ENCODE measurements around the gene PPP1R14D. TPM values are rescaled to one million over a fixed set of nuclear protein-coding genes. Genes with fewer than 3 reads are reported as not detected.

The PPP1R14D gene
- total and polyA plus RNA-seq, 4 experiments from 2014 or later, result not detected

GRCh38 chr15:40766194-40766815, 62.2 kb downstream of the PPP1R14D start:
- Mint-ChIP-seq H3K27me3 (no peaks in the 10 kb centered on the region), H3K4me3 (no peak overlapping the region), H3K36me3 (peaks cover 0 to 17% of the 10 kb centered on the region in 2 donors), H3K9me3 (no peaks in the 10 kb centered on the region), H3K27ac (peak overlapping the region; percentile 53 to 92 (median 81)), H3K4me1 (peaks cover 12 to 49% (median 30%) of the 10 kb centered on the region in 4 donors)
- Histone ChIP-seq H3K27me3 (ENCODE audit: insufficient read depth, low read length) (no peaks in the 10 kb centered on the region), H3K36me3 (ENCODE audit: insufficient read depth, low read length) (no peaks in the 10 kb centered on the region), H3K4me1 (ENCODE audit: insufficient read depth, low read length) (peaks cover 28% of the 10 kb centered on the region), H3K27ac (ENCODE audit: low read depth, low read length) (peak overlapping the region; percentile 64), H3K9me3 (ENCODE audit: control insufficient read depth in 1 of 2, low read length in 2 of 2) (no peaks in the 10 kb centered on the region), H3K4me3 (ENCODE audit: low read length in 2 of 2) (no peak overlapping the region)
- intact Hi-C loops (cut with micrococcal nuclease), result no loop called here
- ChIA-PET POLR2A (ENCODE audit: partially characterized antibody) (interaction anchor here (6.1 kb wide), 1 partner anchor 72 kb away, joined by 46 read pairs; the partner anchor contains the start of gene RAD51), CTCF (ENCODE audit: partially characterized antibody) (interaction anchor here (0.7 to 2.5 kb wide), 5 partner anchors 10 to 92 kb away, joined by 3 to 8 read pairs (median 4); no protein-coding TSS in a partner anchor)
- peak in 1 of 5 donors; percentile 19 for DNase-seq

Other genes with a start within 250 kb of the PPP1R14D start
- 1 to 10 TPM in 1 of 2 experiments, under 1 TPM in 1; 0.99 to 1.2 TPM for gene KNL1, start 234.5 kb downstream of the PPP1R14D start, total RNA-seq
- gene KNL1, start 234.5 kb downstream of the PPP1R14D start, polyA plus RNA-seq, result under 1 TPM in 1 of 2 donors, not detected in 1; 0.10 TPM
- 1 to 10 TPM in 1 of 2 experiments, under 1 TPM in 1; 0.93 to 1.7 TPM for gene RAD51, start 133.5 kb downstream of the PPP1R14D start, total RNA-seq
- 1 to 10 TPM in 1 of 2 donors, under 1 TPM in 1; 0.21 to 1.6 TPM for gene RAD51, start 133.5 kb downstream of the PPP1R14D start, polyA plus RNA-seq
- gene RMDN3, start 73.5 kb downstream of the PPP1R14D start, total RNA-seq, result 10 to 100 TPM; 24.5 to 26.7 TPM
- gene RMDN3, start 73.5 kb downstream of the PPP1R14D start, polyA plus RNA-seq, result 10 to 100 TPM; 28.9 to 35.9 TPM
- 10 to 100 TPM; 21.2 to 24.1 TPM for gene GCHFR, start 64.6 kb downstream of the PPP1R14D start, total RNA-seq
- 100 to 1,000 TPM in 1 of 2 donors, 10 to 100 TPM in 1; 74.8 to 115 TPM for gene GCHFR, start 64.6 kb downstream of the PPP1R14D start, polyA plus RNA-seq
- 1 to 10 TPM; 3.5 TPM for gene C15orf62, start 58.7 kb downstream of the PPP1R14D start, total RNA-seq
- gene C15orf62, start 58.7 kb downstream of the PPP1R14D start, polyA plus RNA-seq, result under 1 TPM; 0.24 to 0.29 TPM
- 10 to 100 TPM; 34.1 to 35.0 TPM for gene ZFYVE19, start 21.6 kb downstream of the PPP1R14D start, total RNA-seq
- gene ZFYVE19, start 21.6 kb downstream of the PPP1R14D start, polyA plus RNA-seq, result 10 to 100 TPM; 10.4 to 20.4 TPM
- 10 to 100 TPM; 40.5 to 43.9 TPM for gene DNAJC17, start 21.2 kb downstream of the PPP1R14D start, total RNA-seq
- gene DNAJC17, start 21.2 kb downstream of the PPP1R14D start, polyA plus RNA-seq, result 10 to 100 TPM; 24.3 to 31.5 TPM
- 1 to 10 TPM; 3.8 to 4.0 TPM for gene SPINT1, start 15.3 kb upstream of the PPP1R14D start, total RNA-seq
- 1 to 10 TPM; 4.0 to 5.3 TPM for gene SPINT1, start 15.3 kb upstream of the PPP1R14D start, polyA plus RNA-seq
- gene RHOV, start 45.5 kb upstream of the PPP1R14D start, total RNA-seq, result not detected
- gene RHOV, start 45.5 kb upstream of the PPP1R14D start, polyA plus RNA-seq, result not detected
- gene VPS18, start 65.7 kb upstream of the PPP1R14D start, total RNA-seq, result 10 to 100 TPM; 18.4 to 20.3 TPM
- gene VPS18, start 65.7 kb upstream of the PPP1R14D start, polyA plus RNA-seq, result 10 to 100 TPM; 14.6 to 21.6 TPM
- gene DLL4, start 100.6 kb upstream of the PPP1R14D start, total RNA-seq, result not detected
- gene DLL4, start 100.6 kb upstream of the PPP1R14D start, polyA plus RNA-seq, result not detected
- 1 to 10 TPM; 1.2 TPM for gene CHAC1, start 124.8 kb upstream of the PPP1R14D start, total RNA-seq
- gene CHAC1, start 124.8 kb upstream of the PPP1R14D start, polyA plus RNA-seq, result under 1 TPM; 0.24 to 0.43 TPM